SU-DHL-6 (cell line): Measurements from ENCODE around the gene DLX4.

Experiments used
- H2AFZ ChIP-seq: fragments of 200-600 bp; sonication (generic); 2 replicates; pipeline ENCODE4 v1.6.1; 2014; ENCODE audit warnings: low read depth, mild to moderate bottlenecking, moderate library complexity, mixed read lengths, antibody characterized with exemption, low read length; ENCODE audit not compliant: severe bottlenecking
- H3F3A ChIP-seq: fragments of 200-600 bp; shearing (Covaris generic); 2 replicates; pipeline ENCODE4 v1.6.0; 2016; ENCODE audit warnings: antibody characterized with exemption, mild to moderate bottlenecking; ENCODE audit not compliant: insufficient read depth
- H3K27ac ChIP-seq: fragments of 200-600 bp; sonication (generic); 2 replicates; pipeline ENCODE4 v1.5.1; 2016; ENCODE audit warnings: low read depth, mild to moderate bottlenecking, low read length, moderate library complexity, mixed read lengths
- H3K27me3 ChIP-seq: fragments of 200-600 bp; sonication (generic), shearing (Covaris generic); 2 replicates; pipeline ENCODE4 v1.6.0; 2014; ENCODE audit warnings: mild to moderate bottlenecking, low read length
- H3K36me3 ChIP-seq: fragments of 200-600 bp; sonication (generic); 2 replicates; pipeline ENCODE4 v1.6.1; 2014; ENCODE audit warnings: mild to moderate bottlenecking, low read length, mixed read lengths
- H3K4me2 ChIP-seq: fragments of 300-600, 200-600 bp; shearing (Covaris generic), sonication (generic); 2 replicates; pipeline ENCODE4 v1.6.0; 2014; ENCODE audit warnings: low read length, low read depth, mild to moderate bottlenecking; ENCODE audit not compliant: poor library complexity, severe bottlenecking
- H3K4me3 ChIP-seq: fragments of 200-600 bp; sonication (generic); 2 replicates; pipeline ENCODE4 v1.5.1; 2014; ENCODE audit warnings: antibody characterized with exemption, low read length, mild to moderate bottlenecking, mixed read lengths; ENCODE audit not compliant: insufficient read depth, poor library complexity, severe bottlenecking
- H3K79me2 ChIP-seq: fragments of 200-600 bp; sonication (generic); 2 replicates; pipeline ENCODE4 v1.6.1; 2014; ENCODE audit warnings: mild to moderate bottlenecking, low read length, moderate library complexity; ENCODE audit not compliant: insufficient read depth
- H3K9ac ChIP-seq: fragments of 200-600 bp; sonication (generic); 2 replicates; pipeline ENCODE4 v1.7.0; 2014; ENCODE audit warnings: mild to moderate bottlenecking, low read length
- H3K9me2 ChIP-seq: fragments of 200-600 bp; sonication (generic); replicated peaks from 2 replicates; pipeline ENCODE4 v1.6.1; 2014; ENCODE audit warnings: low read length; ENCODE audit not compliant: insufficient read depth
- H3K9me3 ChIP-seq: fragments of 200-600 bp; sonication (generic); 2 replicates; pipeline ENCODE4 v1.6.1; 2014; ENCODE audit warnings: low read length, mixed read lengths; ENCODE audit not compliant: insufficient read depth
- H4K20me1 ChIP-seq: fragments of 200-600 bp; sonication (generic); 2 replicates; pipeline ENCODE4 v1.6.1; 2014; ENCODE audit warnings: low read depth, mild to moderate bottlenecking, antibody characterized with exemption, low read length, moderate library complexity, mixed read lengths
- CTCF ChIP-seq: fragments of 200-600 bp; sonication (generic); IDR thresholded peaks from one replicate; pipeline ENCODE4 v1.5.1; 2017; ENCODE audit warnings: antibody characterized with exemption, mild to moderate bottlenecking, low read length, moderate library complexity; ENCODE audit not compliant: insufficient read depth, poor library complexity, severe bottlenecking
- EZH2phosphoT487 ChIP-seq: fragments of 200-600 bp; sonication (generic), shearing (Covaris generic); conservative IDR thresholded peaks from 2 replicates; pipeline ENCODE4 v1.6.1; 2018; ENCODE audit warnings: mild to moderate bottlenecking, antibody characterized with exemption, low read length, moderate library complexity, mixed read lengths

The DLX4 gene

GRCh38 chr17:50013079-50013478 lies 44.1 kb downstream of the DLX4 start:
- TF ChIP-seq CTCF (no peak), EZH2phosphoT487 (no peak)
- no peaks in the 10 kb centered on the region for H3K9me2 ChIP-seq
- no peaks in the 10 kb centered on the region for H3K36me3 ChIP-seq
- H3K4me2 ChIP-seq: no peak overlapping the region
- H3K9ac ChIP-seq: no peak overlapping the region
- H3K9me3 ChIP-seq: no peaks in the 10 kb centered on the region; the same call in 1 of the 2 replicates
- no peaks in the 10 kb centered on the region for H3K79me2 ChIP-seq
- no peaks in the 10 kb centered on the region for H3K27me3 ChIP-seq
- H3K27ac ChIP-seq: no peak overlapping the region
- no peaks in the 10 kb centered on the region for H3F3A ChIP-seq
- H4K20me1 ChIP-seq: no peaks in the 10 kb centered on the region
- no peak overlapping the region for H2AFZ ChIP-seq
- no peak overlapping the region for H3K4me3 ChIP-seq

DNA sequence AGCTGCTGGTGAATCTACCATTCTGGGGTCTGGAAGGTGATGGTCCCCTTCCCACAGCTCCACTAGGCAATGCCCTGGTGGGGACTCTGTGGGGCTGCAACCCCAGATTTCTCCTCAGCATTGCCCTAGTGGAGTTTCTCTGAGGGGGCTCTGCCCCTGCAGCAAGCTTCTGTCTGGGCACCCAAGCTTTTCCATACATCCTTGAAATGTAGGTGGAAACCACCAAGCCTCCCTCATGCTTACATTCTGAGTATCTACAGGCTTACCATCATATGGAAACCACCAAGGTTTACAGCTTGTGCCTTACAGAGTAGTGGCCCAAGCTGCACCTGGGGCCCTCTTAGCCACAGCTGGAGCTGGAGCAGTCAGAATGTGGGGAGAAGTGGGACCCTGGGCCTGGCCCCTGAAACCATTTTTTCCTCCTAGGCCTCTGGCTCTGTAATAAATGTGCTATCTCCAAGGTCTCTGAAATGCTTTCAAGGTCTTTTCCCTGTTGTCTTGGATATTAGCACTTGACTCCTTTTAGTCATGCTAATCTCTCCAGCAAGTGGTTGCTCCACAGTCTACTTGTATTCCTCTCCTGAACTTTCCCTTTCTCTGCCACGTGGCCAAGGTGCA lies 45.6 kb downstream of the DLX4 start:
- H3F3A ChIP-seq: no peaks in the 10 kb centered on the region

GRCh38 chr17:50015146-50015545 lies 46.2 kb downstream of the DLX4 start:
- TF ChIP-seq EZH2phosphoT487 (no peak), CTCF (no peak)
- Histone ChIP-seq H3K9me3 (no peaks in the 10 kb centered on the region; the same call in 1 of the 2 replicates), H4K20me1 (no peaks in the 10 kb centered on the region), H2AFZ (no peak overlapping the region), H3K27ac (no peak overlapping the region), H3K4me3 (no peak overlapping the region), H3K9me2 (no peaks in the 10 kb centered on the region), H3K79me2 (no peaks in the 10 kb centered on the region), H3F3A (no peaks in the 10 kb centered on the region), H3K4me2 (no peak overlapping the region), H3K27me3 (no peaks in the 10 kb centered on the region), H3K9ac (no peak overlapping the region), H3K36me3 (no peaks in the 10 kb centered on the region)

More for the DNA sequence above, 45.6 kb downstream of the DLX4 start:
- Histone ChIP-seq H3K9me3 (no peaks in the 10 kb centered on the region; the same call in 1 of the 2 replicates), H3K4me2 (no peak overlapping the region), H3K79me2 (no peaks in the 10 kb centered on the region), H3K9me2 (no peaks in the 10 kb centered on the region), H4K20me1 (no peaks in the 10 kb centered on the region), H3K4me3 (no peak overlapping the region), H3K9ac (no peak overlapping the region), H3K27me3 (no peaks in the 10 kb centered on the region), H2AFZ (no peak overlapping the region), H3K27ac (no peak overlapping the region), H3K36me3 (no peaks in the 10 kb centered on the region)
- no peak for TF ChIP-seq EZH2phosphoT487
- TF ChIP-seq CTCF: no peak
